Measurements from ENCODE around the gene MICU2.
A peak's percentile ranks its signal among the peaks of the same experiment; 100 is the strongest.

Gene MICU2

GRCh38 chr13:21517576-21517975 is 86.4 kb downstream of the MICU2 start:
- H3K9me3 ChIP-seq (ENCODE audit: control insufficient read depth, insufficient read depth, low read length) = no peaks in the 10 kb centered on the region
- H3K36me3 ChIP-seq (ENCODE audit: control insufficient read depth, insufficient read depth, low read length) = no peaks in the 10 kb centered on the region
- no peak overlapping the region for H3K9ac ChIP-seq (ENCODE audit: low read depth, low read length)

GRCh38 chr13:21516805-21517204 is 87.2 kb downstream of the MICU2 start:
- no peak overlapping the region for H3K9ac ChIP-seq (ENCODE audit: low read depth, low read length)
- no peaks in the 10 kb centered on the region for H3K27me3 ChIP-seq (ENCODE audit: control insufficient read depth, insufficient read depth, low read length)
- no peak overlapping the region for H3K4me3 ChIP-seq (ENCODE audit: low read depth, low read length)
- no peaks in the 10 kb centered on the region for H3K4me1 ChIP-seq (ENCODE audit: control insufficient read depth, insufficient read depth, low read length)
- no peaks in the 10 kb centered on the region for H3K9me3 ChIP-seq (ENCODE audit: control insufficient read depth, insufficient read depth, low read length)
- no peaks in the 10 kb centered on the region for H3K36me3 ChIP-seq (ENCODE audit: control insufficient read depth, insufficient read depth, low read length)

More at GRCh38 chr13:21517576-21517975, 86.4 kb downstream of the MICU2 start:
- no peak overlapping the region for H3K4me3 ChIP-seq (ENCODE audit: low read depth, low read length)
- H3K27me3 ChIP-seq (ENCODE audit: control insufficient read depth, insufficient read depth, low read length) = no peaks in the 10 kb centered on the region
- no peaks in the 10 kb centered on the region for H3K4me1 ChIP-seq (ENCODE audit: control insufficient read depth, insufficient read depth, low read length)

DNA sequence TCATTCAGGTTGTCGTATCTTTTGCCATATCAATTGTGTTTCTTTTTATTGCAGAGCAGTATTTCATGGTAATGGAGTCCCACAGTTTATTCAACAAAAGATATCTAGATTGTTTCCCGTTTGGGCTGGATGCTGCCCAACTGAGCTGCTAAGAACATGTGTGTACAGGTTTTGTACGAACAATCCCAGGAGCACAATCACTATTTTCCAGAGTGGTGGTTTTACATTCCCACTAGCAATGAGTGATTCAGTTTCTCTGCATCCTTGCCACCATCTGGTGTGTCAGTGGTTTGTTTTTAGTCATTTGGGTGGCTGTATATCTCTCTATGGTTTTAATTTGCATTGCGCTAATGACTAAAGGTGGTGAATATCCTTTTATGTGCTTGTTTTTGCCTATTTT is 92.1 kb downstream of the MICU2 start:
- no peak overlapping the region for H3K4me3 ChIP-seq (ENCODE audit: low read depth, low read length)
- H3K36me3 ChIP-seq (ENCODE audit: control insufficient read depth, insufficient read depth, low read length) = no peaks in the 10 kb centered on the region
- H3K9me3 ChIP-seq (ENCODE audit: control insufficient read depth, insufficient read depth, low read length) = no peaks in the 10 kb centered on the region
- H3K9ac ChIP-seq (ENCODE audit: low read depth, low read length) = no peak overlapping the region
- no peaks in the 10 kb centered on the region for H3K27me3 ChIP-seq (ENCODE audit: control insufficient read depth, insufficient read depth, low read length)
- no peaks in the 10 kb centered on the region for H3K4me1 ChIP-seq (ENCODE audit: control insufficient read depth, insufficient read depth, low read length)

DNA sequence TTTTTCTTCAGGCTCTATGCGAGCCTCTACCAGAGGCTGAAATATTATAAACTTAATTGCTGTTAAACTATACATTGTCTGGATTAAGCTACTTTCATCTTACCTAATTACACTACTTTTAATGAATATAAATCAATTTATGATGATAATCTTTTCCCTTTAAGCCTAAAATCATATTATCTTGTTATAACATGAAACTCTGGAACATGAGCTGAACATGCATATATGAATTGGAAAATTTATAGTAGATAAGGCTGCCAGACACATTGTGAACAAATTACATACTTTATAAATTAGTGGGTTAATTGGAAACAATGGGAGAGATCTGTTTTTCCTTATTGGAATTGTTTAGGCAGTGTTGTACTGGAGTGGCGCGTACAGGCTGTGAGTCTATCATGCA is 99.6 kb downstream of the MICU2 start:
- H3K36me3 ChIP-seq (ENCODE audit: control insufficient read depth, insufficient read depth, low read length) = no peaks in the 10 kb centered on the region
- no peak overlapping the region for H3K9ac ChIP-seq (ENCODE audit: low read depth, low read length)

GRCh38 chr13:21501686-21502085 is 102.3 kb downstream of the MICU2 start:
- no peak overlapping the region for H3K9ac ChIP-seq (ENCODE audit: low read depth, low read length)
- no peak overlapping the region for H3K4me3 ChIP-seq (ENCODE audit: low read depth, low read length)
- H3K9me3 ChIP-seq (ENCODE audit: control insufficient read depth, insufficient read depth, low read length) = no peaks in the 10 kb centered on the region
- H3K36me3 ChIP-seq (ENCODE audit: control insufficient read depth, insufficient read depth, low read length) = no peaks in the 10 kb centered on the region
- H3K4me1 ChIP-seq (ENCODE audit: control insufficient read depth, insufficient read depth, low read length) = no peaks in the 10 kb centered on the region
- H3K27me3 ChIP-seq (ENCODE audit: control insufficient read depth, insufficient read depth, low read length) = no peaks in the 10 kb centered on the region

More for the DNA sequence above, 99.6 kb downstream of the MICU2 start:
- Histone ChIP-seq H3K9me3 (ENCODE audit: control insufficient read depth, insufficient read depth, low read length) (no peaks in the 10 kb centered on the region), H3K4me3 (ENCODE audit: low read depth, low read length) (no peak overlapping the region), H3K4me1 (ENCODE audit: control insufficient read depth, insufficient read depth, low read length) (no peaks in the 10 kb centered on the region), H3K27me3 (ENCODE audit: control insufficient read depth, insufficient read depth, low read length) (no peaks in the 10 kb centered on the region)

- Histone ChIP-seq H3K4me3 (ENCODE audit: low read depth, low read length) (no peak overlapping the region), H3K27me3 (ENCODE audit: control insufficient read depth, insufficient read depth, low read length) (no peaks in the 10 kb centered on the region), H3K9me3 (ENCODE audit: control insufficient read depth, insufficient read depth, low read length) (no peaks in the 10 kb centered on the region), H3K4me1 (ENCODE audit: control insufficient read depth, insufficient read depth, low read length) (no peaks in the 10 kb centered on the region), H3K9ac (ENCODE audit: low read depth, low read length) (no peak overlapping the region), H3K36me3 (ENCODE audit: control insufficient read depth, insufficient read depth, low read length) (no peaks in the 10 kb centered on the region)
These were observed 117.6 kb downstream of the MICU2 start for GRCh38 chr13:21486322-21486721.

- H3K9ac ChIP-seq (ENCODE audit: low read depth, low read length) = no peak overlapping the region
- no peaks in the 10 kb centered on the region for H3K36me3 ChIP-seq (ENCODE audit: control insufficient read depth, insufficient read depth, low read length)
- no peaks in the 10 kb centered on the region for H3K27me3 ChIP-seq (ENCODE audit: control insufficient read depth, insufficient read depth, low read length)
- no peaks in the 10 kb centered on the region for H3K4me1 ChIP-seq (ENCODE audit: control insufficient read depth, insufficient read depth, low read length)
- H3K9me3 ChIP-seq (ENCODE audit: control insufficient read depth, insufficient read depth, low read length) = no peaks in the 10 kb centered on the region
- no peak overlapping the region for H3K4me3 ChIP-seq (ENCODE audit: low read depth, low read length)
These were observed 120.2 kb downstream of the MICU2 start for GRCh38 chr13:21483748-21484147.

DNA sequence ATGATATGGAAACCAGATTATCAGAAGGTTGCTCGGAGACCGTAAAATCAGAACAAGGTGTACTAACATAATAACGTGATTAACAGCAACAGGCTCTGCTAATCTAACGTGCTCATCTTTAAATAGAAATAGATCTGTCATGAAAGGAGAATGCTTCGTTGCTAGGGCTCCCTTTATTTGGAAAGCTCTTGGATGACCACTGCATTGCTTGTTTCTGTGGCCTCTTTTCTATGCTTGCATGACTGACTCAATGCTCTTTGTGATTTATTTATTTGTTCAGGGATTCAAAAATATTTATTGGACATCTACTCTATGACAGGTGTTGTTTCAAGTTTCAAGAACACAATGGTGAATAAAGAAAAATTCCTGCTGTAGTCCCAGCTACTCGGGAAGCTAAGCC is 122.6 kb downstream of the MICU2 start:
- Histone ChIP-seq H3K9ac (ENCODE audit: low read depth, low read length) (no peak overlapping the region), H3K9me3 (ENCODE audit: control insufficient read depth, insufficient read depth, low read length) (no peaks in the 10 kb centered on the region)

GRCh38 chr13:21478881-21479808 is 124.8 kb downstream of the MICU2 start:
- Histone ChIP-seq H3K9me3 (ENCODE audit: control insufficient read depth, insufficient read depth, low read length) (no peaks in the 10 kb centered on the region), H3K36me3 (ENCODE audit: control insufficient read depth, insufficient read depth, low read length) (no peaks in the 10 kb centered on the region), H3K4me1 (ENCODE audit: control insufficient read depth, insufficient read depth, low read length) (no peaks in the 10 kb centered on the region), H3K9ac (ENCODE audit: low read depth, low read length) (peak overlapping the region; percentile 32), H3K4me3 (ENCODE audit: low read depth, low read length) (no peak overlapping the region), H3K27me3 (ENCODE audit: control insufficient read depth, insufficient read depth, low read length) (no peaks in the 10 kb centered on the region)

More for the DNA sequence above, 122.6 kb downstream of the MICU2 start:
- Histone ChIP-seq H3K4me1 (ENCODE audit: control insufficient read depth, insufficient read depth, low read length) (no peaks in the 10 kb centered on the region), H3K4me3 (ENCODE audit: low read depth, low read length) (no peak overlapping the region), H3K36me3 (ENCODE audit: control insufficient read depth, insufficient read depth, low read length) (no peaks in the 10 kb centered on the region), H3K27me3 (ENCODE audit: control insufficient read depth, insufficient read depth, low read length) (no peaks in the 10 kb centered on the region)

DNA sequence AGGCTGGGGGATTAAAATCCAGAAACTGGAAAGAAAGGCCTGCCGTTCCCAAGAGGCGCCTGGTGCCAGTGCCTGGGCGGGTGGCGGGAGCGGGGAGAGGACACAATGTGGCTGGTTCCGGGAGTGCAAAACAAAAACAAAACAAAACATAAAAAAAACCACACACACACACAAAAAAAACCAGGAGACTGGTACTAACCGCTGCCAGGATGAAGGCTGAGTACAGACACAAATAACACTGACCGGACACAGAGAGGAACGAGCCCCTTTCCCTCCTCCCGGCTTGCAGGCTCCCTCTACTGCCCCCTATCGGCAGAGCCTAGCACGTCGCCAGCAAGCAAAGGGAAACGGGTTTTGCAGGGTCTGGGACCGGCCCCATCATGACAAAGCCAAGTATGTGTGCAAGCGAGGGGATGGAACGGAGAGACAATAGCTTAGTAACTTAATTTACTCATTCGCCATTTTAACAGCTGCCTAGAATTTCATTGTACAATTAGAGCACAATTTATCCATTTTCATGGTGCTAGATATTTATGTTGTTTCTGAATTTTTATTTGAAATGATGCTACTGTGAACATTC is 127.0 kb downstream of the MICU2 start:
- H3K9ac ChIP-seq (ENCODE audit: low read depth, low read length) = no peak overlapping the region
- H3K9me3 ChIP-seq (ENCODE audit: control insufficient read depth, insufficient read depth, low read length) = no peaks in the 10 kb centered on the region
- H3K36me3 ChIP-seq (ENCODE audit: control insufficient read depth, insufficient read depth, low read length) = no peaks in the 10 kb centered on the region
- no peaks in the 10 kb centered on the region for H3K27me3 ChIP-seq (ENCODE audit: control insufficient read depth, insufficient read depth, low read length)
- no peaks in the 10 kb centered on the region for H3K4me1 ChIP-seq (ENCODE audit: control insufficient read depth, insufficient read depth, low read length)
- H3K4me3 ChIP-seq (ENCODE audit: low read depth, low read length) = peak overlapping the region; percentile 47

- Histone ChIP-seq H3K4me3 (ENCODE audit: low read depth, low read length) (no peak overlapping the region), H3K36me3 (ENCODE audit: control insufficient read depth, insufficient read depth, low read length) (no peaks in the 10 kb centered on the region), H3K27me3 (ENCODE audit: control insufficient read depth, insufficient read depth, low read length) (no peaks in the 10 kb centered on the region)
These were observed 128.9 kb downstream of the MICU2 start for GRCh38 chr13:21475115-21475514.

DNA sequence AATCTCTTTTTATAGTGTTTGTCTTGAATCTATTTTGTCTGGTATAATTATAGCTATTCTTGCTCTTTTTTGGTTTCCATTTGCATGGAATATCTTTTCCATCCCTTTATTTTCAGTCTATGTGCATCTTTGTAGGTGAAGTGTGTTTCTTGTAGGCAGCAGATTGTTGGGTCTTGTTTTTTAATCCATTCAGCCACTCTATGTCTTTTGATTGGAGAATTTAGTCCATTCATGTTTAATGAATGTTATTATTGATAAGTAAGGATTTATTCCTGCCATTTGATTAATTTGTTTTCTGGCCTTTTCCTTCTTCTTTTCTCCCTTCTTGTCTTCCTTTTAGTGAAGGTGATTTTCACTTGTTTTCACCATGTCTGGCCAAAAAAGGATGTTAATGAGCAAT is 133.2 kb downstream of the MICU2 start:
- H3K9me3 ChIP-seq (ENCODE audit: control insufficient read depth, insufficient read depth, low read length) = no peaks in the 10 kb centered on the region
- H3K36me3 ChIP-seq (ENCODE audit: control insufficient read depth, insufficient read depth, low read length) = no peaks in the 10 kb centered on the region
- H3K4me1 ChIP-seq (ENCODE audit: control insufficient read depth, insufficient read depth, low read length) = peaks cover 1% of the 10 kb centered on the region
- no peak overlapping the region for H3K9ac ChIP-seq (ENCODE audit: low read depth, low read length)
- no peaks in the 10 kb centered on the region for H3K27me3 ChIP-seq (ENCODE audit: control insufficient read depth, insufficient read depth, low read length)
- H3K4me3 ChIP-seq (ENCODE audit: low read depth, low read length) = no peak overlapping the region

More at GRCh38 chr13:21475115-21475514, 128.9 kb downstream of the MICU2 start:
- Histone ChIP-seq H3K4me1 (ENCODE audit: control insufficient read depth, insufficient read depth, low read length) (no peaks in the 10 kb centered on the region), H3K9ac (ENCODE audit: low read depth, low read length) (no peak overlapping the region), H3K9me3 (ENCODE audit: control insufficient read depth, insufficient read depth, low read length) (no peaks in the 10 kb centered on the region)
